Measurements from ENCODE around the gene KCNQ1OT1.

Gene KCNQ1OT1

GRCh38 chr11:2741377-2742131, 41.8 kb upstream of the KCNQ1OT1 start:
- DNase-seq (ENCODE audit: insufficient read length, low spot score) (peak; percentile 91), FAIRE-seq (no peak)
- TF ChIP-seq POLR2A (IDR thresholded peaks at IDR 0.05; ENCODE audit: low read depth, low read length) = no peak

GRCh38 chr11:2741006-2741376, 41.2 kb upstream of the KCNQ1OT1 start:
- no peak for FAIRE-seq
- peak; percentile 30 for DNase-seq (ENCODE audit: insufficient read length, low spot score)
- no peak for TF ChIP-seq POLR2A (IDR thresholded peaks at IDR 0.05; ENCODE audit: low read depth, low read length)

DNA sequence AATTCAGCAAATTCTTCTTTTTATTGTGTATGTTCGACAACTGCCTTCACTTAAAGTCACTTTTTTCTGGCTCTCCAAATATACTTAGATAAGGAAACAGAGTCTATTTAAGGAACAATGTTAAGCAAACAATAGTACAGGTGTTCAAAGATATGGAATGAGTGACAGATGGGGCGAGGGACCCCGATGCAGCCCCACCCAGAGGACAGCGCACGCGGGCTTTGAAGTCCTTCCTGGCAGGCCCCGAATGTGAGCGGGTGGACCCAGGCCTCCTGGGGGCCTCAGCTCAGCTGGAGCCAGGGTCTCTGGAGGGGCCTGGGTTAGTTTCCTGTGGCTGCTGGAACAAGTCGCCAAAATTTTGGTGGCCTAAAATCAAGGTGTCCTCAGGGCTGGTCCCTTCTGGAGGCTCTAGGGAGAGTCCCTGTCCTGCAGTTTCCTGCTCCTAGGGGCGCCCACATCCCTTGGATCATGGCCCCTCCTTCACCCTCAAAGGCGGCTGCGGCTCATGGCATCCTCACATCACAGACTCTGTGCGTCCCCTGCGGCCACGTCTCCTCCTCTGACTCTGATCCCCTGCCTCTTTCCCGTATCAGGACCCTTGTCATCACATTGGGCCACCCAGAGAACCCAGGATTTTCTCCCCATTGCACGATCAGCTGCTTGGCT, 40.6 kb upstream of the KCNQ1OT1 start:
- DNase-seq (ENCODE audit: insufficient read length, low spot score) (no peak), FAIRE-seq (no peak)
- TF ChIP-seq POLR2A (IDR thresholded peaks at IDR 0.05; ENCODE audit: low read depth, low read length) = no peak

- FAIRE-seq (no peak), DNase-seq (ENCODE audit: insufficient read length, low spot score) (no peak)
- TF ChIP-seq POLR2A (IDR thresholded peaks at IDR 0.05; ENCODE audit: low read depth, low read length) = no peak
Observed at GRCh38 chr11:2739531-2740274, 39.9 kb upstream of the KCNQ1OT1 start.

- DNase-seq (ENCODE audit: insufficient read length, low spot score) (no peak), FAIRE-seq (no peak)
- TF ChIP-seq POLR2A (IDR thresholded peaks at IDR 0.05; ENCODE audit: low read depth, low read length) = no peak
Observed at GRCh38 chr11:2738551-2739431, 39.0 kb upstream of the KCNQ1OT1 start.

DNA sequence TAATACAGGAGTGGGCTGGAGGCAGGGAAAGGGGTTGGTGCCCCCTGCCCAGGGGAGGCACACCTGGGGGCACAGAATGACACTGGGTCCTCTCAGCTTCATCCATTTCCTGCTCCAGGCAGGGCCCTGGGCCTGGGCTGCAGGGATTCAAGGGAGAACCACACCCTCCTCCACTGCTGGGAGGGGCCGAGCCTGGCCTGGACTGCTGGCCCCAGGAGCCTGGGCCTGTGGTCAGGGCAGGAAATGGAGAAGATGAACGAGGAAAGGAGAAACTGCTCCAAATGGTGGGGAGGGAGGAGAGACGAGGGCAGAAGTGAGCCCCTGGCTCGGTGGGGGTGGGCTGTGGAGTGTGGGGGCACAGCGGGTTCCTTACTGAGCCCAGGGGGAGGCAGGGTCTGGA, 38.1 kb upstream of the KCNQ1OT1 start:
- DNase-seq (ENCODE audit: insufficient read length, low spot score) (peak; percentile 87), FAIRE-seq (no peak)
- TF ChIP-seq POLR2A (IDR thresholded peaks at IDR 0.05; ENCODE audit: low read depth, low read length) = peak; percentile 9; the same call in 1 of the 2 replicates

DNA sequence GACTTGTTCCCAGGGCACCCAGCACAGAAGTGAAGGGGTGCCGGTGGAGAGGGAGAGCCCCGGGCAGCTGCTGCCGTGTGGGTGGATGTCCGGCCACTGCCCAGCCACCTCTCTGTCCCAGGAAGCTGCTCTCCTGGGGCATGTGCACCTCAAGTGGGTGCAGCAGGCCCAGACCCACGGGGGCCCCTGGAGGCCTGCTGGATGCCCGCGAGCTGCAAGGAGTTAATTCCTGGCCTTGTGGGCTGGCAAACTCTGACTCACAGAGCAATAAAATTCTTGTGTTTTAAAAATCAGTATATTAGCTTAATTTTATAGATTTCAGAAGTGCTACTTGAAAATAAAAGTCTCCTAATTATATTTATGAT, 37.4 kb upstream of the KCNQ1OT1 start:
- FAIRE-seq (no peak), DNase-seq (ENCODE audit: insufficient read length, low spot score) (peak; percentile 54)
- TF ChIP-seq POLR2A (IDR thresholded peaks at IDR 0.05; ENCODE audit: low read depth, low read length) = no peak

DNA sequence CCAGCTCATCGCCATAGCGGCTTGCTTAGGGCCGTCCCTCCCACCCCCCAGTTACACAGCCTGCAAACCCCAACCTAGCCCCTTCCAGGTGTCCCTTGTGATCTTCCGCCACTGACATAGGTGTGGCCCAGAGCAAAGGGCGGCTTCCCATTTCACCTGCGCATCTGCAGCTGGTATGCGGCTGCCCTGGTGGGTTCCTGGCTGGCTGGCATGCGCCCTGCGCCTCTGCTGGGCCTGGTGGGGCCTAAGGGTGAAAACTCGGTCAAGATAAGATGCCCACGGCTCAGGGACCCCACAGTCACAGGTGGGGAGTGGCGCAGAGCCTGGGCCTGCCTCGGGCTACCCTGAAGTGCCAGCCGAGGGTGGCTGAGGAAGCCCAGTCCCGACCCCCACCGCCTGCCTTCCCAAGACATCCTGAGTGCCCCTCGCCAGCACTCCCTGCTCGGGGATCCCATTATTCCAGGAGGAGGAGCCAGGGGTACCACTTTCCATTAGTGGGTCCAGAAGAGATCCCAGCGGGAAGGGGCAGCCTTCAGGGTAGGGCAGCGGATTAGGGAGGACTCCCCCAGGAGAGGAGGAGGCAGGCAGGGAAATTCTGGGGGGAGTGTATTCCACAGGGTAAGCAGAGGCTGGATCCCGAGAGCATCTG, 36.9 kb upstream of the KCNQ1OT1 start:
- FAIRE-seq = no peak
- no peak for TF ChIP-seq POLR2A (IDR thresholded peaks at IDR 0.05; ENCODE audit: low read depth, low read length)

DNA sequence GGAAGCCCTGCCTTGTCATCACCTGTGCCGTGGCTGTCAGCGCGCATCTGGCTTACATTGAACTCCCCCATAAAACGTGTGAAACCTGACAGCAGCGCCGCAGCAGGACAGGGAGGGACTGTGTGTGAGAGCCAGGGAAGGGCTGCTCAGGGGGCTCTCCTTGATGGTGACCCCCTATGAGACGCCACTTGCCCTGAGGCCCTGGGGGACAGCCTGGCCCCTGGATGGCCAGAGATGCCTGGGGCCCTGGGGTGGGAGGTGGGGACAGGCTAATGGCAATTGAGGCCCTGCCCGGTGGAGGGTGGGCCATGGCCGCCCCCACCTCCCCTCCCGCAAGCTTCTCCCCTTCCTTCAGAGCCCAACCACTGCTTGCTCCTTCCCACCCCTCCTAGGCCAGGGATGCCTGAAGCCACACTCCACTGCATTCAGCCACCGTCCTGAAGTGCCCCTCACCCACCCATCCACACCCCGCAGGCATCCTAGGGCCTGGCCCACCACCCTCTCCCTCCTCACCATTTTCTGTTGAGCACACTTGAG, 35.3 kb upstream of the KCNQ1OT1 start:
- no peak for FAIRE-seq

More for the DNA sequence above, 36.9 kb upstream of the KCNQ1OT1 start:
- DNase-seq (ENCODE audit: insufficient read length, low spot score) = no peak

GRCh38 chr11:2734181-2735052, 34.6 kb upstream of the KCNQ1OT1 start:
- no peak for TF ChIP-seq POLR2A (IDR thresholded peaks at IDR 0.05; ENCODE audit: low read depth, low read length)
- DNase-seq (ENCODE audit: insufficient read length, low spot score) (no peak), FAIRE-seq (no peak)

More for the DNA sequence above, 35.3 kb upstream of the KCNQ1OT1 start:
- TF ChIP-seq POLR2A (IDR thresholded peaks at IDR 0.05; ENCODE audit: low read depth, low read length) = no peak
- DNase-seq (ENCODE audit: insufficient read length, low spot score) = no peak

- FAIRE-seq (no peak), DNase-seq (ENCODE audit: insufficient read length, low spot score) (no peak)
- TF ChIP-seq POLR2A (IDR thresholded peaks at IDR 0.05; ENCODE audit: low read depth, low read length) = no peak
Observed at GRCh38 chr11:2732940-2733628, 33.3 kb upstream of the KCNQ1OT1 start.

Measured in H54 (cell line).